GM19395 (cell line): ENCODE data around the gene MED10.
"Not testable (repeated sequence)": the region's sequence is repeated elsewhere in the genome, so short reads cannot be mapped to it uniquely, and the experiment has no call there.

Experiments
- ATAC-seq: cut with Tn5 transposase; IDR thresholded peaks from one replicate; pipeline ENCODE4 v1.9.1; 2021; ENCODE audit warnings: mild to moderate bottlenecking, moderate library complexity; ENCODE audit not compliant: unreplicated experiment

MED10 gene

DNA sequence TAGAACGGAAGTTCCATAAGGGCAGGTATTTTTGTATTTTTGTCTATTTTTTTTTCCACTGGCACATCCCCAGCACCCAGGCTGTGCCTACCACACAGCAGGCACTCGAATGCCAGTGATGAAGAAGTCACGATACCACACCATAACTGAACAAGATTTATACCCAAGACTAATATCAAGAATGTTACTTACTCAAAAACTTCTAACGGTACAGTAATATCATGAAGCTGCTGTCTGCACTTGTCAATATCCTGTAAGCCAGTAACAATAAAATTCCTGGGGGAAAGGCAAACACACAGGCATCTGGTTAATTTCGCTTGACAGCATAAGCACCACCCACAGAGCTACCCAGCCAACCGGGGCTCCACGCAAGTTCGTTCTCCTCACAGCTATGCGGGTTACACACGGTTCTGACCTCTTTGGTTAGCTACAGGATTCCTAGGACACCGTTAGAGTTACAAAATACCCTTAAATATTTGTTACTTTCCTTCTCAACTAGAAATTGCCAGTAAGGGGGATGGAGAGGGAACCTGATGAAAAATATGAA lies 1.3 kb downstream of the MED10 start:
- no peak for ATAC-seq

GRCh38 chr5:6373081-6373846 lies 5.1 kb downstream of the MED10 start:
- no peak for ATAC-seq

- no peak for ATAC-seq
Measured at GRCh38 chr5:6372251-6373080, 5.9 kb downstream of the MED10 start.

DNA sequence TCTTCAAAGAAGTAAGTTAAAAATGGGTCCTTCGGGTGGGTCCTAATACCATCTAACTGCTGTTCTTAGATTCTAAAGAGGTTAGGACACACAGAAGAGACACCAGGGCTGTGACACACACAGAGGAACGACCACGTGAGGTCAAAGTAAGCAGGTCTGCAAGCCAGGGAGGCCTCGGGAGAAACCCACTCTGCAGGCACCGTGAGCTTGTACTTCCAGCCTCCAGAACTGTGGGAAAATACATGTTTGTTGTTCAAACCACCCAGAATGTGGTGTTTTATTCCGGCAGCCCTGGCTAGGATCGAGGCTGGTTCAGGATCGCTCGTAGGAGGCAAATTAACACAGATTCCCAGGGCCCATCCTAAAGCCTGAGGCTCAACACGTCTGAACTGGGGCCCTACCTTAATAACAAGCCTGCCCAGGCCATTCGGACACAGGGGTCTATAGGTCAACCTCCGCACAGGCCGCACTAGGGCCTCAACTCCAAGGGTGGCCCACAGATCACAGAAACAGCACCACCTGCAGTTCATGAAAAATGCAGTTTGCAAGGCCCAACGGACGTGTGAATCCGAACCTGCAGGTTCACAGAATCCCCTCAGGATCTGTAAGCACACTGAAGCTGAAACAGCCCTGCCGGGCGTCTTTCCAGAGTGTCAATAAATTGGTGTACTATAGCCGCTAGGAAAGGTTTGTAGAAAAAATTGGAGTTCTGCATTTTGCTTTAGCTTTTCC lies 7.1 kb downstream of the MED10 start:
- ATAC-seq = no peak

- ATAC-seq = no peak
Measured at GRCh38 chr5:6370580-6370979, 7.8 kb downstream of the MED10 start.

- ATAC-seq = no peak
Measured at GRCh38 chr5:6365977-6366590, 12.3 kb downstream of the MED10 start.

DNA sequence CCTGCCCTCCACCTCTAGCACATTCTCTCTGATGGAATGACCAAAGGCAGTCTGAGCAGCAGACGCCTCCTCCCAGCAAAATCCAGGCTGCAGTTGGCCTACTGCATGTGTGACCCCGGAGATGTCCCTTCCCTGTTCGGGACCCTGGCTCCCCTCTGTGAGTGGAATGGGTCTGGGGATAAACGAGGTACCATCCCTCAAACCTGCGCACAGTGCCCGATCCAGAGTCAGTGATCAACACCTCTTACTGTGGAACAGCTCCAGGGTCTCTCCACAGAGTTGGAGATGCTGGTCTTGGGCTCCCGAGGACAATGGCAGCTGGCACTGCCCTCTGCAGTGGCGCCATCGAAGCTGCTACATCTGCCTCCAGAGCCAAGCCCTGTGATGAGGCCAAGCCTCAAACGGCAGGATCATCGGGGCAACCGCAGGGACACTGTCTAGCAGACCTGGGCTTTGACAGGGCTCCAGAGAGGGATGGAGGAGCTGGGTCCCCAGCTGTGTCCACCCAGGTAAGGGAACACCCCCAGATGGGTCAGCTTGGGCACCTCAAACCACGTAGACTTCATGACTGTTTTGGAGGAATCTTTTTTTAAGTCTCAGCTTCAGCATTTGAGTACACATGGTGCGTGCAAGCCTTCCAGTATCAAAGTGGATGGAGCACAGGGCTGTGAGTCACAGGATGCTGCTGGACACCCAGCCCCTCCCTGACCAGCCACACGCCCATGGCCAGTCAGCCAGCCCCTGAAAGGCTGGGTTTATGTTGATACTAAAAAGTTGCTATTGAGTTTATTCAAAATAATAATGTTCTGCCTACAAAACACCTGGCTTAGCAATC lies 13.0 kb downstream of the MED10 start:
- ATAC-seq = no peak

DNA sequence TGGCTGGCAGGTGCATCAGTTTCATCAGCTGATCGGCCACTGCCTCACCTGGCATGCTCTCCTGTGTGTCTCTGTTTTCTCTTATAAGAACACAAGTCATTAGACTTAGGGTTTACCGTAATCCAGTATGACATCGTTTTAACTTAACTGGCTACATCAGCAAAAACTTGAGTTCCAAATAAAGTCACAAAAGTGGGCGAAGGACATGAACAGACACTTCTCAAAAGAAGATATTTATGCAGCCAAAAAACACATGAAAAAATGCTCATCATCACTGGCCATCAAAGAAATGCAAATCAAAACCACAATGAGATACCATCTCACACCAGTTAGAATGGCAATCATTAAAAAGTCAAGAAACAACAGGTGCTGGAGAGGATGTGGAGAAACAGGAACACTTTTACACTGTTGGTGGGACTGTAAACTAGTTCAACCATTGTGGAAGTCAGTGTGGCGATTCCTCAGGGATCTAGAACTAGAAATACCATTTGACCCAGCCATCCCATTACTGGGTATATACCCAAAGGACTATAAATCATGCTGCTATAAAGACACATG lies 14.8 kb downstream of the MED10 start:
- not testable (repeated sequence) for ATAC-seq

DNA sequence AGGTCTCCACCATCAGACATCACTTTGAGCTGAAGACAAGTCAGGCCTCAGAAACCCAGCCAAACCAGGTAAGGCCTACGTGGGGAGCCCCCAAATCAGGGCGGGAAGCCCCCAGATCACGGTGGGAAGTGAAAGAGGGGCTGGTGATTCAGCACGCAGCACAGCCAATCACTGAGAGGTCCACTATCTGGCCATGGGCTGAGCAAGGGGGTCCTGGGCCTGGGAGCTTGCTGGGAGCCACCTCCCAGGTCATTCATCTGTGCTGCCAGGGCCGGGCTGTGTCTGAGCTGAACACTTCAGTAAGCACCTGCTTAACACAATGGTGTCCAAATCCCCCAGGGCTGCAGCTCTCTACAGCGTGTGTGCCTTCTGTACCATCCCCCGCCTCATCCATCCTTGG lies 15.5 kb downstream of the MED10 start:
- no peak for ATAC-seq

- no peak for ATAC-seq
Measured at GRCh38 chr5:6361101-6361500, 17.2 kb downstream of the MED10 start.

- ATAC-seq = no peak
Measured at GRCh38 chr5:6360323-6361072, 17.8 kb downstream of the MED10 start.

DNA sequence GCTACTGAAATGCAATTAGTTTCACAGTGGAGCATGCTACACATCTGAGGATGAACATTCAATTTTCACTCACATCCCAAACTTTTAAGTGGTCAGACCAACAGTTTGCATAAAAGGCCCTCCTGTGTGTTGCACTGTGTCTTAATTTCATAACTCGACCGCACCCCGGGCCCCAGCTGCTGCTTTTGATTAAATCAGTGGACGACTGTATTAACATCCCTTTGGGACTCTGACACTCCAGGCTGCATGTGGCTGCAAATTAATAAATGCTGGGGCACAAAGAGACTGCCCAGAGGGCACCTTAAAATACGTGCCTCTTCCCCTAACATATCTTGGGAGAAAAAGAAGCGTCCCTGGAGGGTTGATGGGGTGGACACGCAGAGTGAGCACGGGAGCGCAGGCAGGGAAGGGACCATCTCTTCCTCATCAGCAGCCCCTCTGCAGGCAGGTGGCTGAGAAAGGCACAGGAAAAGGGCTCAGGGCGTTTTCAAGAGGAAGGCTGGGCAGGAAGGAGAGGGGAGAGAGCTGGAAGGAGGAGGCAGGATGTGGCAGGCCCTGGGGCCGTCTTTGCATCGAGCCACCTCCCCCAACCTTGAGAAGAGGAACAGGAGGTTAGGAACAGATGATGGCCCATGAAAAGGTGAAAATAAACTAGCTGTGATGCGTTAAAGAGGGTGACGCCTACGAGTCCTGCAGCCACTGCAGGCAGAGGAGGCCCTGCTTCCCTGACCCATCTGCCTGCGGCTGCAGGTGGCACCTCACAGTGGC lies 18.6 kb downstream of the MED10 start:
- ATAC-seq = peak; percentile 87

DNA sequence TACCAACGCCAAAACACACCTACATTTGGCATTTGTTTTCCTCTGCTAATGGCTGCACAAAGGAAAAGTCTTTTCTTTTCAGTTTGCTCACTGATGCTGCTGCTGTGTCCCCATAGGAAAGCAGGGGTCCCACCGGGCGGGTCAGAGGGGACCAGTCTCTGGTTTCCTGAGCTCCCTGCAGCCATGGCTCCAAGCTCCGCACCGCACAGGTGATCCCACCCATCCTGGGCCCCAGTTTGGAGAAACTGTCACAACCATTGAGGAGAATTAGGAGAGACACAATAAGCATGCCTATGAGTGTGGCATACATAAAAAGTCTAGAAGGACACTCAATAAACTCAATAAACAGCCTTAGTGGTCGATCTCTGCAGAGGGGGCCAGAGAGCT lies 19.9 kb downstream of the MED10 start:
- ATAC-seq = no peak

- not testable (repeated sequence) for ATAC-seq
Measured at GRCh38 chr5:6357817-6358433, 20.4 kb downstream of the MED10 start.

DNA sequence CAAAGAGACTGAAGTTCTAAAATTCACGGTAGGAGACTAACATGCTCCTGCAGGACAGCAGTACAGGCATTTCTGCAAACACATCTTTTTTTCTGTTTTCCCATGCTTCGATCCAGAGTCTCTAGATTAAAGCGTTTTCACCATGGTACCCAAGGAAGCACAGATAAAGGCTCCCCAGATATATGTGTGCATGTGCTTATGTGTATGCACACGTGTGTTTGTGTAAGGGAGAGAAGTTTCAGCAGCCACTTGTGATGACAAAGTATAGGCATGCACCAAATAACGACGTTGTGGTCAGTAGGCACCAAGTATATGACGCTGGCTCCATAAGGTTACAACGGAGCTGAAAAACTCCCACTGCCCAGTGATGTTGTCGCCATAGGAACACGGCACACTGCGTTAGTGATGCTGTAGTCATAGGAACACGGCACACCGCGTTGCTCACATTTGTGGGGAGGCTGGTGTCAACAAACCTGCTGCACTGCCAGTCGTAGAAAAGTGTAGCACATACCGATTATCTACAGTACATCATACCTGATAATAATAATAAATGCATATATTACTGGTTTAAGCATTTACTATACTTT lies 21.7 kb downstream of the MED10 start:
- no peak for ATAC-seq

GRCh38 chr5:6355294-6355693 lies 23.1 kb downstream of the MED10 start:
- ATAC-seq = no peak

DNA sequence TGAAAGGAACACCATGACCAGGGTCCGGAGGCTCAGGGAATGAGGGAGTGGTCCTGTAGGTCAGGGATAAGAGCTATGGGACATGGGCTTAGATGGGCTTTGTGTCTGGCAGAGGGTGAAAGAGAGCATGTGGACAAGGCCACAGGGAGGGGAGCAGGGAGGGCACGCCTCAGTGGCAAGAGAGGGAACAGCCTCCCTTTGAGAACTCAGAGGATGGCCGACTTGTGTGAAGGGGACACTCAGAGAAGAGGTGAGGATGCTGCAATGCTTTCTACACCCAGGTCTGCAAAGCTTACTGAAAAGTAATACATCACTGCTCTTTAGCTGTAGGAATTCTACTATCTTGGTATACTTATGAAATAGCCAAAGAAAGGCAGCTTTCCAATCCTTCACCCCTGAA lies 23.5 kb downstream of the MED10 start:
- no peak for ATAC-seq
